ENCODE results near the gene SLC9A1. TPM values are rescaled to one million over a fixed set of nuclear protein-coding genes. Genes with fewer than 3 reads are reported as not detected.
A peak's percentile ranks its signal among the peaks of the same experiment; 100 is the strongest.

SLC9A1 gene
- total and polyA plus RNA-seq, 2 experiments from 2014 or later = 8.5 to 23.7 TPM

- H3K27ac ChIP-seq = no peak overlapping the region
- no peak overlapping the region for H2AFZ ChIP-seq
- peaks cover 57% of the 10 kb centered on the region for H3K4me1 ChIP-seq (ENCODE audit: insufficient read depth)
- H3K4me2 ChIP-seq (ENCODE audit: unreplicated experiment) = no peak overlapping the region
- peaks cover 66% of the 10 kb centered on the region for H3K79me2 ChIP-seq (ENCODE audit: insufficient read depth)
- H3K9me2 ChIP-seq (ENCODE audit: insufficient read depth) = no peaks in the 10 kb centered on the region
- no peak for TF ChIP-seq EZH2phosphoT487 (IDR thresholded peaks at IDR 0.05; ENCODE audit: insufficient read depth, low read depth)
- TF ChIP-seq EZH2 (IDR thresholded peaks at IDR 0.05; ENCODE audit: insufficient read depth, poor library complexity, severe bottlenecking) = no peak
- H3K27me3 ChIP-seq (replicated peaks; ENCODE audit: insufficient read depth) = no peaks in the 10 kb centered on the region
- H3K9me3 ChIP-seq (ENCODE audit: low read depth) = no peaks in the 10 kb centered on the region
- no peak for DNase-seq
- no peak overlapping the region for H3K9ac ChIP-seq
- in situ Hi-C loops (cut with MboI) = loop anchor here (25.0 kb wide), 1 partner anchor 496 kb away; the partner anchor contains the start of gene AHDC1
- WGBS, 2 experiments (ENCODE audit: low coverage in 1 of 2, low lambda C conversion rate in 2 of 2, missing lambda C conversion rate in 2 of 2) = 74 to 76% methylated on average over 3 of the region's 3 CpGs
- H4K20me1 ChIP-seq (ENCODE audit: insufficient read depth) = no peaks in the 10 kb centered on the region
- no peak overlapping the region for H3K4me3 ChIP-seq
- H3F3A ChIP-seq (ENCODE audit: insufficient read depth) = peaks cover 36% of the 10 kb centered on the region
- H3K36me3 ChIP-seq (ENCODE audit: low read depth) = no peaks in the 10 kb centered on the region
Observed at GRCh38 chr1:27116232-27116631, 38.7 kb downstream of the SLC9A1 start.

GRCh38 chr1:27114546-27114945 is 40.4 kb downstream of the SLC9A1 start:
- no peak for TF ChIP-seq EZH2phosphoT487 (IDR thresholded peaks at IDR 0.05; ENCODE audit: insufficient read depth, low read depth)
- no peak for TF ChIP-seq EZH2 (IDR thresholded peaks at IDR 0.05; ENCODE audit: insufficient read depth, poor library complexity, severe bottlenecking)
- Histone ChIP-seq H3K27ac (no peak overlapping the region), H3K4me1 (ENCODE audit: insufficient read depth) (peaks cover 55% of the 10 kb centered on the region), H2AFZ (no peak overlapping the region), H4K20me1 (ENCODE audit: insufficient read depth) (no peaks in the 10 kb centered on the region), H3K9me3 (ENCODE audit: low read depth) (no peaks in the 10 kb centered on the region), H3K4me2 (ENCODE audit: unreplicated experiment) (no peak overlapping the region), H3F3A (ENCODE audit: insufficient read depth) (peaks cover 45% of the 10 kb centered on the region), H3K9ac (no peak overlapping the region), H3K36me3 (ENCODE audit: low read depth) (no peaks in the 10 kb centered on the region), H3K9me2 (ENCODE audit: insufficient read depth) (no peaks in the 10 kb centered on the region), H3K27me3 (replicated peaks; ENCODE audit: insufficient read depth) (no peaks in the 10 kb centered on the region), H3K79me2 (ENCODE audit: insufficient read depth) (peaks cover 67% of the 10 kb centered on the region), H3K4me3 (no peak overlapping the region)
- in situ Hi-C loops (cut with MboI) = loop anchor here (25.0 kb wide), 1 partner anchor 498 kb away; the partner anchor contains the start of gene AHDC1
- 90 to 94% methylated on average over 5 of the region's 5 CpGs for WGBS, 2 experiments (ENCODE audit: low coverage in 1 of 2, low lambda C conversion rate in 2 of 2, missing lambda C conversion rate in 2 of 2)
- no peak for DNase-seq

GRCh38 chr1:27113861-27114260 is 41.1 kb downstream of the SLC9A1 start:
- Histone ChIP-seq H3K4me1 (ENCODE audit: insufficient read depth) (peaks cover 48% of the 10 kb centered on the region), H3K9me2 (ENCODE audit: insufficient read depth) (no peaks in the 10 kb centered on the region), H2AFZ (no peak overlapping the region), H4K20me1 (ENCODE audit: insufficient read depth) (no peaks in the 10 kb centered on the region), H3K27ac (no peak overlapping the region), H3K36me3 (ENCODE audit: low read depth) (no peaks in the 10 kb centered on the region), H3K9ac (no peak overlapping the region), H3K27me3 (replicated peaks; ENCODE audit: insufficient read depth) (no peaks in the 10 kb centered on the region), H3F3A (ENCODE audit: insufficient read depth) (peaks cover 39% of the 10 kb centered on the region), H3K9me3 (ENCODE audit: low read depth) (no peaks in the 10 kb centered on the region), H3K4me2 (ENCODE audit: unreplicated experiment) (no peak overlapping the region), H3K79me2 (ENCODE audit: insufficient read depth) (peaks cover 69% of the 10 kb centered on the region), H3K4me3 (no peak overlapping the region)
- TF ChIP-seq EZH2 (IDR thresholded peaks at IDR 0.05; ENCODE audit: insufficient read depth, poor library complexity, severe bottlenecking) (no peak), EZH2phosphoT487 (IDR thresholded peaks at IDR 0.05; ENCODE audit: insufficient read depth, low read depth) (no peak)
- in situ Hi-C loops (cut with MboI) = loop anchor here (25.0 kb wide), 1 partner anchor 498 kb away; the partner anchor contains the start of gene AHDC1
- WGBS, 2 experiments (ENCODE audit: low coverage in 1 of 2, low lambda C conversion rate in 2 of 2, missing lambda C conversion rate in 2 of 2) = 92% methylated on average over 22 of the region's 22 CpGs
- DNase-seq = no peak

- H3K79me2 ChIP-seq (ENCODE audit: insufficient read depth) = peaks cover 56% of the 10 kb centered on the region
- TF ChIP-seq EZH2phosphoT487 (IDR thresholded peaks at IDR 0.05; ENCODE audit: insufficient read depth, low read depth) = no peak
- no peak for TF ChIP-seq EZH2 (IDR thresholded peaks at IDR 0.05; ENCODE audit: insufficient read depth, poor library complexity, severe bottlenecking)
- peak; percentile 100 for DNase-seq
- H3K4me1 ChIP-seq (ENCODE audit: insufficient read depth) = peaks cover 28% of the 10 kb centered on the region
- no peak overlapping the region for H3K4me3 ChIP-seq
- no peak overlapping the region for H2AFZ ChIP-seq
- H3K9me2 ChIP-seq (ENCODE audit: insufficient read depth) = no peaks in the 10 kb centered on the region
- in situ Hi-C loops (cut with MboI) = loop anchor here (25.0 kb wide), 1 partner anchor 500 kb away; the partner anchor contains the start of gene AHDC1
- no peaks in the 10 kb centered on the region for H4K20me1 ChIP-seq (ENCODE audit: insufficient read depth)
- peak overlapping the region; percentile 21 for H3K9ac ChIP-seq
- H3F3A ChIP-seq (ENCODE audit: insufficient read depth) = peaks cover 22% of the 10 kb centered on the region
- H3K27me3 ChIP-seq (replicated peaks; ENCODE audit: insufficient read depth) = no peaks in the 10 kb centered on the region
- peak overlapping the region; percentile 49 for H3K4me2 ChIP-seq (ENCODE audit: unreplicated experiment)
- H3K9me3 ChIP-seq (ENCODE audit: low read depth) = no peaks in the 10 kb centered on the region
- H3K27ac ChIP-seq = peak overlapping the region; percentile 86
- 20 to 27% methylated on average over 5 of the region's 5 CpGs for WGBS, 2 experiments (ENCODE audit: low coverage in 1 of 2, low lambda C conversion rate in 2 of 2, missing lambda C conversion rate in 2 of 2)
- H3K36me3 ChIP-seq (ENCODE audit: low read depth) = no peaks in the 10 kb centered on the region
Observed at GRCh38 chr1:27111626-27112573, 43.0 kb downstream of the SLC9A1 start.

Data from GM23248 (cell line).